Measurements from ENCODE around the gene GGA2.
"Not testable (repeated sequence)": the region's sequence is repeated elsewhere in the genome, so short reads cannot be mapped to it uniquely, and the experiment has no call there.

Gene GGA2

DNA sequence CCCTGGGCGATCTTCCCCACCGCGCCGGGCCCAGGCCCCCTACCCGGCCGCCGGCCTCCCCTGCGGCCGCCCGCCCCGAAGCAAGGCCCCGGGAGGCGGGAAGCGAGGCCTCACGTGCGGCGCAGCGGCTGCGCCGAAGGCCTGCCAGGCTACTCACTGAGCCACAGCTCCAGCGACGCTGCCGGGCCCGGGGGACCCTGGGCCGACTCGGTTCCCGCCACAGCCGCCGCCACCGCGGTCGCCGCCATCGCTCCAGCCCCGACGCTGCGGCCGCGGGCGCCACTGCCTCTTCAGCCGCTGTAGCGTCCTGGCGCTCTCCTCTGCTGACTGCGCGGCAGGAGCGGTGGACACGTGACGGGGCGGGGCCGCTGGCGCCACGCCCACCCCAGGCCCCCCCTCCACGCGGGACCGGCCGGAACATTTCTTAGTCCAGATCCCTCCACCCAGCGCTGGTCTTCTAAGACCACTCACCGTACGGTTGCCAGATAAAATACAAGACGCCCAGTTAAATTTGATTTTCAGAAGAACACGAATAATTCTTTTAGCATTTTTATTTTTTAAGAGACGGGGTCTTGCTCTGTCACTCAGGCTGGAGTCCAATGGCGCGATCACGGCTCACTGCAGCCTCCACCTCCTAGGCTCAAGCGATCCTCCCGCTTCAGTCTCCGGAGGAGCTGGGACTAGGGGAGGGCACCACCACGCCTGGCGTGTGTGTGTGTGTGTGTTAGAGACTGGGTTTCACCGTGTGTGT lies at the start of gene GGA2:
Gene GGA2, minus strand, starts transcription at position 331 of the 751 bp plus-strand sequence. Its CDS starts 83 bp downstream, at position 248.
- peak; percentile 80 for DNase-seq

- DNase-seq = peak; percentile 25
These were observed 47.7 kb upstream of the GGA2 start for GRCh38 chr16:23557779-23558702.

DNA sequence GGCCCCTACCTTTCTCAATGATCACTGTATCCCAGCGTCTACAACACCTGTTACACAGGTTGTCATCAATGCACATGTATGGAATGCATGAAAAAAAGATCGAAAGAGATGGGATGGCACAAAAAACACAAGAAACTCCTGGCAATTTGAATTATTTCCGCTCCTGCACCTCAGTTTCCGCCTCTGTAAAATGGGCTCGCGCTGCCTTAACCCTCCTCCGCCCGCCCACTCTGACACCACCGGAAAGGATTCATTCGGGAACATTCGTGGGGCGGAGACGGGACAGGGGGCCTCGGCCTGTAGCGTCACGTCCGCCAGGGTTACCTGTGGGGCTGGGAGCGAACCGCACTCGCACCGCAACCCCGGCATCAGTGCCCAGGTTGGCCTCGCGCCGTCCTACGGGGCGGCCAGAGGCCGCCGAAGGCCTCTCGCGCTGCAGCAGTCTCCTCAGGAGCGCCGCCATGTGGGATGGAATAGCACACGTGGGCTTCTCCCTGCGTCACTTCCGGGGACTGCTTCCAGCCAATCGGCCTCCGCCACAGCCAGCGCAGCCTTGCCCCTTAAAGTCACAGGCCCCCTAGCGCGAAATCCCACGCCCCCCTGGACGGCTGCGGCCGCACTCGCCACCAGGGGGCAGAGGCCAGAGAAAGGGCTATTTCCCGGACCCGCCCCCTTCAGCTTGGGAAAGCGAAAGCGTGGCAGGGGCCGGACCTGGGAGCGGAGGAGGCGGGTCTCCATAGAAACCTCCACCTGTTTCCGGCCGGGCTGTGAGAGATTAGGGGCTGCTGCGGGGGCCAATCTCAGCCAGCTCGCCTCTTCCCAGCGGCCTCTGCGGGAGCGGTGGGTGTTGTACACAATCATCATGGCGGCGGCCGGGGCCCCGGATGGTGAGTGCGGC lies 46.8 kb upstream of the GGA2 start, which contains the start of the genes EARS2 and UBFD1:
Gene EARS2, minus strand, starts transcription at position 470 of the 898 bp plus-strand sequence. Its CDS starts 7 bp downstream, at position 463.
Gene UBFD1, plus strand, starts transcription at position 847 of the 898 bp plus-strand sequence. Its CDS starts 16 bp downstream, at position 863.
- DNase-seq = peak; percentile 98

- no peak for DNase-seq
These were observed 44.2 kb upstream of the GGA2 start for GRCh38 chr16:23554536-23554935.

GRCh38 chr16:23552161-23552560 lies 41.9 kb upstream of the GGA2 start:
- no peak for DNase-seq

- DNase-seq = no peak
These were observed 39.6 kb upstream of the GGA2 start for GRCh38 chr16:23549938-23550337.

GRCh38 chr16:23544436-23544835 lies 34.1 kb upstream of the GGA2 start:
- no peak for DNase-seq

- DNase-seq = not testable (repeated sequence)
These were observed 30.5 kb upstream of the GGA2 start for GRCh38 chr16:23540817-23541178.

- no peak for DNase-seq
These were observed 29.9 kb upstream of the GGA2 start for GRCh38 chr16:23539984-23540816.

- no peak for DNase-seq
These were observed 28.6 kb upstream of the GGA2 start for GRCh38 chr16:23538919-23539278.

DNA sequence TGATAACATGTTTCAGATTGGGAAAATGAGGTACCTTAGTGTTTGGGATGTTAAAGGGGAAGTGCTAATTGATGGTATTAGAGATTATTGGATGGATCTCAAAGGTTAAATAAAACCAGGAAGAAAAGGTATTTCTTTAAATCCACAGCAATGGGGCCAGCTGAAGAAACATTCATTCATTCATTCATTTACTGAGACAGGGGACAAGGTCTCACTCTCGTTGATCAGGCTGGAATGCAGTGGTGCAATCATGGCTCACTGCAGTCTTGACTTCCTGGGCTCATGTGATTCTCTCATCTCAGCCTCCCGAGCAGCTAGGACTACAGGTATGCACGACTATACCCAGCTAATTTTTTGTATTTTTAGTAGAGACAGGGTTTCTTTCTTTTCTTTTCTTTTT lies 27.1 kb upstream of the GGA2 start:
- no peak for DNase-seq

DNA sequence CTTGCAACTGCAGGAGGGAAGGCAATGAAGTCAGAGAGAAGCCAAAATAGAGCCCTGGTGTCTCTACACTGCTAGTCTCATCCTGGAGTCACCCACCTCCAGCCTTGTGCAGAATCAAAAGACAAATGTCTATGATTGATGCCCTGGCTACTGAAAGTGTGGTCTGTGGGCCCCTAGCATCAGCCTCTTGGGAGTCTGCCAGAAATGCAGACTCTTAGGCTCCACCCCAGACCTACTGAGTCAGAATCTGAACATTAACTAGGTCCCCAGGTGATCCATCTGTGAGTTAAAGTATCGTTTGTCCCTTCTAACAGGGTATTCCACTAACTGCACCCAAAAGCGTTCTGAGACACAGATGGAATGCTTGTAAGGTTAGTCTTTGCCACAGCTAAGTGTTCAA lies 25.6 kb upstream of the GGA2 start:
- DNase-seq = no peak

GRCh38 chr16:23534868-23535860 lies 24.9 kb upstream of the GGA2 start:
- no peak for DNase-seq

DNA sequence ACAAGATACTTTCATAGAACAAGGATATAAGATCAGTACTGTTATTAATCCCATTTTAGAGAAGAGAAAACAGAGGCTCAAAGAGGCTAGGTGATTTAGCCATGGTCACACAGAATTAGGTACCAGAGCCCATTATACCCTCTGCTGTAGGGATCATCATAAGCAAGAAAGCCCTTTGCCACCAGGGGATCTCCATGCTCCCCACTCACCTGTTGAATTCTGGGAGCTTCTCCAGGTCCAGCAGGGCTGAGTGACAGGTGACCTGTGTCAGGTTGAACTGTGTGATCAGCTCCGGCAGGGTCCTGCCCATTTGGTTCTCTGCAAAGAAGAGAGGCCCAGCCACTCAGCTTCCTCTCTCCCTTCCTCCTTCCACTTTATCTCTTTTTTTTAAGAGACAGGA lies 22.2 kb upstream of the GGA2 start:
- no peak for DNase-seq

DNA sequence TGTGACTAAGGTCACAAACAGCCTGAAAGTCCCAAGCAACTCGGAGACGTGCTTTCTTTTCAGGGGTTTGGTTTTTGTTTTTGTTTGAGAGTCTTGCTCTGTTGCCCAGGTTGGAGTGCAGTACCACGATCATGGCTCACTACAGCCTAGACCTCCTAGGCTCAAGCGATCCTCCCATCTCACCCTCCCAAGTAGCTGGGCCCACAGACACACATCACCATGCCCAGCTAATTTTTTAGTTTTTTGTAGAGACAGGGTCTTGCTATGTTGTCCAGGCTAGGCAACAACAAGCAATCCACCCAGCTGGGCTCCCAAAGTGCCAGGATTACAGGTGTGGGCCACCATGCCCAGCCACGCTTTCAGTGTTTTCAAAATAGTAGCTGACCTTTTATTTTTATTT lies 19.8 kb upstream of the GGA2 start:
- no peak for DNase-seq

DNA sequence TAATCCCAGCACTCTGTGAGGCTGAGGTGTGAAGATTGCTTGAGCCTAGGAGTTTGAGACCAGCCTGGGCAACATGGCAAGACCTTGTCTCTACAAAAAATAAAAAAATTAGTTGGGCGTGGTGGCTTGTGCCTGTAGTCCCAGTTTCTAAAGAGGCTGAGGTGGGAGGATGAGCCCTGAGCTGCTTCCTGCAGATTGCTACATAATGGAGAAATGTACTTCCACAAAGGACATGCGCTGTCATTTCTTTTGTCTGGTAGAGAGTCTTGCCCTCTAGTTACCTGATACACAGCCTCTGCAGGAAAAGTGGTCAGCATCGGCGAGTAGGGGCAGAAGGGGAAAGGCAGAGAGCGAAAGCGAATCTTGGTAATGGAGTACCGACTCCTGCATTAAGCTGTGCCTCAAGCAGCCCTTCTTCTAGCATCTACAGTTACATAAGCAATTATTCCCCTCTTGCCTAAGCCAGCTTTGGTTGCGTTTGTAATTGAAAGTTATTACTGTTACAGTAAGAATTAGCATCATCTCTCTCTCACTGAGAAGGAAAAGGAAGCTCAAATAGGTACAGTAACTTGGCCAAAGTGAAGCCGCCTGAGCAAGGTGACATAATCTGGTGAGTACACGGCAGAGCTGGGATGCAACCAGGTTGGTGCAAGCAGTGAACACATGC lies 18.5 kb upstream of the GGA2 start:
- DNase-seq = no peak

- DNase-seq = no peak
These were observed 17.8 kb upstream of the GGA2 start for GRCh38 chr16:23527961-23528643.

- DNase-seq = no peak
These were observed 14.6 kb upstream of the GGA2 start for GRCh38 chr16:23524886-23525285.

- DNase-seq = no peak
These were observed 13.6 kb upstream of the GGA2 start for GRCh38 chr16:23523876-23524385.
